ENCODE measurements around the gene ANKDD1A.

The ANKDD1A gene

DNA sequence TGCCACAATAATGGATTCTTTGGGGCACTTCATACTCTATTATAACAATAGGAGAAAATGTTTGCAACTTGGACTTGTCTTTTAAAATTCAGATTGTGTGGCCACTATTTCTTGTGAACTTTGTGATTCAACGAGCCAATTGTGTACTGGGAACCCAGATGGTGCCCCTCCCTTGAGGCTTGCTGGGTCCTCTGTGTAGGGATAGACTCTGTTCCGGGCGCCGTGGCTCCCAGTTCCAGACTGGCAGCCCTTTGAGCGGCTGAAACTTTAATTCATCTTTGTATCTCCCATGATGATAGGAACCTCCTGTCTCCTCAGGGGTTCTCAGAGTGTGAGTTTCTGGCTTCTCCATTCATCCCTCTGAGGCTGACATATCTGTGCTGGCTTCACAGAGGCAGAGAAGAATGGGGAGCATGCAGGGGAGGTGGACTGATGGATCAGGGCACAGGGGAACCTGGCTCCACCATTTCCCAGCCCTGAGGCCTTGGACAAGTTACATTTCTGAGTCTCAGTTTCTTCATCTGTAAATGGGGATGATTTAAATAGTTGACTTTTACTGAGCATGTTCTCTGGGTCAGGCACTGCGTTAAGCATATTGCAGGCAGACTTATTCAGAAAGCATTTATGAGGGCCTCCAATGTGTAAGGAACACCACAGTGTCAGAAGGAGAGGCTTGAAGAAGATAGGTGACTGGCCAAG, 15.2 kb upstream of the ANKDD1A start:
- no peak for DNase-seq

- no peak for DNase-seq
Observed at GRCh38 chr15:64897345-64897985, 14.2 kb upstream of the ANKDD1A start.

DNA sequence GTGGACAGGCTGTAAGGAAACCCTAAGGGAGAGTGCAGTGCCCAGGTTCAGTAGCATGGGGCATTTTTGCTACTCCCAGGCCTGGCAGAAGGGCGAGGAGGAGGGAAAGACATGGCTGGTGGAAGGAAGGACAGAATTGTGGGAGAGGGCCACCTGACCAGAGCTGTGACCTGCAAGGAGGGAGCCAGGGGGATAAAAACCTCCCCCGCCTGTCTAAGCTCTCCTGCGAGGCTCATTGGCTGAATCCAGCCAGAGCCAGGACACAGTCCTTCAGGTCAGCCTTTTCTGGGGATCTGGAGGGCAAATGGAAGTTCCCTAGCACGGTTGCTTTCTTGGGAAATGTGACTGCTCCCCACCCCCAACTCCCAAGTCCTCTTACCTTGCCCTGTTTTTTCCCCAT, 13.3 kb upstream of the ANKDD1A start:
- DNase-seq = no peak

DNA sequence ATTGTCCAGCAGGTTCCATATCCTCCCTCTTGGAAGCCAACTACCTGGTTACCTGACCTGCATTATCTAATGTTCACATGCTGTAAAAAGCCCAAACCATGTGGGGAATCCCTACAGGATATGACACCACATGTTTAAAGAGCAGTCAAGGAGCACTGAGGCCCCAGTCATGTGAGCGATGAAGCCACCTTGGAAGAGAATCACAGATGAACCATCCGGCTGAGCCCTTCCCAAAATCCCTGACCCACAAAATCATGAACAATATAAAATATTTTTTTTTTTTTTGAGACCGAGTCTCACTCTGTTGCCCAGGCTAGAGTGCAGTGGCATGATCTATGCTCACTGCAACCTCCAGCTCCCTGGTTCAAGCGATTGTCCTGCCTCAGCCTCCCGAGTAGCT, 10.6 kb upstream of the ANKDD1A start:
- DNase-seq = no peak

DNA sequence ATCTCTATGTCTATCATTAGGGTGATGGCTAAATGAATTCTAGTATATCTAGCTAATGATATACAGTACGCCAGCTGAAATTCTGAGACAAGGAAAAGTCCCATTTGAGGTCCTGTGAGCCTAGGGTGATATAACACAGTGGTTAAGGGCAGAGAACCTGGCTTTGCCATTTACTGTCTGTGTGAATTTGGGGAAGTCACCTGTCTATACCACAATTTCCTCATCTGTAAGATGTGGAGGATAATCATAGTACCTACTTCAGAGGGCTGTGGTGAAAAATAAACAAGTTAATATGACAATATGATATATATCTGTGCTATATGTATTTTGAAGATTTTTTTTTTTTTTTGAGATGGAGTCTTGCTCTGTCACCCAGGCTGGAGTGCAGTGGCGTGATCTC, 9.8 kb upstream of the ANKDD1A start:
- peak in 3 of 6 experiments; percentile 38 to 54 (median 40) for DNase-seq

- DNase-seq = no peak
Observed at GRCh38 chr15:64902863-64903262, 8.8 kb upstream of the ANKDD1A start.

- DNase-seq = no peak
Observed at GRCh38 chr15:64903326-64903950, 8.3 kb upstream of the ANKDD1A start.

DNA sequence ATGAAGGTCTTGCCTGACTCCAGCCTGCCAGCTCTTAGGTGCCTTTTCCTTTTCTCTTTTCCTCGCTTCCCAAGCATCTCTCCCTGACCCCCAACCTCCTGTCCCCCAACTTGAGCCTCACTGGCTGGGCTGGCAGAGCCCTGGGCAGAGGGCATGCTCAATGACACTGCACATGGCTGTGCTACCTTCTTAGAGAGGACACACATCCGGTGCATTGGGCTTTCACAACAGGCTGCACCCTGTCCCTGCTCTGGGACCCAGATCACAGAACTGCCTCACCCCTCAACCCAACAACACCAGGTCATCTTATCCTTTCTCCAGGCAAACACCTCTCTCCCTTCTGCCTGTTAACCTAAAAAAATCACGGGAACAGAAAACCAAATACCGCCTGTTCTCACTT, 7.5 kb upstream of the ANKDD1A start:
- DNase-seq = no peak

- DNase-seq = peak; percentile 35 to 78 (median 72)
Observed at GRCh38 chr15:64905119-64905831, 6.4 kb upstream of the ANKDD1A start.

- DNase-seq = no peak
Observed at GRCh38 chr15:64905941-64906340, 5.8 kb upstream of the ANKDD1A start.

DNA sequence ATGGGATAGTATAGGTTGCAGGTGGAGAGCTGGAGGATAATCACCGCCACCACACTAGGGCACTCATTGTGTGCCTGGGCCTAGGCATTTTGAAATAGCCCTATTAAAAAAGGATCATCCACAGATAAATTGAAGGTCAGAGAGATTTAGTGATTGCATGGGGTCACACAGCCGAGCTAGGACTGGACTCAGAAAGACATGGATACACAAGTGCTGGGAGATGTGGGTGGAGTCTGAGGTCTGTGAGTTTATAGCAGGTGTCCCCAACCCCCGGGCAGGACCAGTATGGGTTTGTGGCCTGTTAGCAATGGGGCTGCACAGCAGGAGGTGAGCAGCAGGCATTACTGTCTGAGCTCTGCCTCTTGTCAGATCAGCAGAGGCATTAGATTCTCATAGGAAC, 5.3 kb upstream of the ANKDD1A start:
- no peak for DNase-seq

- DNase-seq = no peak
Observed at GRCh38 chr15:64907991-64908390, 3.7 kb upstream of the ANKDD1A start.

- no peak for DNase-seq
Observed at GRCh38 chr15:64909546-64909945, 2.2 kb upstream of the ANKDD1A start.

- DNase-seq = no peak
Observed at GRCh38 chr15:64912379-64913325, 950 bp downstream of the ANKDD1A start.

DNA sequence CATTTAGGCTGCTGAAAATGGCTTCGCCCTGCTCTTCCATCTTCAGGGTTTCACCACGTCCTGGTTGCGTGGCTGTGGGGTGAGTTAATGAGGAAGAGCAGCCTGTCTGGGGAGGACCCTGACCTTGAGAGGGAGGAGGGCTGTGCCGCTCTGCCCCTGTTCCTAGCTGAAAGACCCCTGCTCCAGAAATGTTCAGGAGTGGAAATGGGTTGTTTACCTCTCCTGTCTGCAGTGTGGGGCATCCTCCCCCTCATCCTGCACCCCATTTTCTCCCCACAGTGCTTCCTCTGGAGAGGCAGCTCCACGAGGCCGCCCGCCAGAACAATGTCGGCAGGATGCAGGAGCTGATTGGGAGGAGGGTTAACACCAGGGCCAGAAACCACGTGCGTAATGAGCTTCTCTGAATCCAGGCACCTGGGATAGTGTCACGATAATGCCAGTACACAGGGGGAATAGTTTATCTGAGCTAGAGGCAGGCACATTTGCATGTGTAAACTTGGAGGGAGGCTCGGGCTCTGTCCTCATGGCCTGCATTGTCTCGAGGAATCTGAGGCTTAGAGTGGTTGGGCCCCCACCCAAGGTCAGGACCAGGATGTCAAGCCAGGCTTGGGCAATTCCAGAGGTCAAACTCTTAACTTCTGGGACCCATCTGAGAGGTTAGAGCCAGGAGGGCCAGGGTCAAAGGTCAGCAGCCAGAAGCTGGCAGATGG, 4.0 kb downstream of the ANKDD1A start:
- DNase-seq = no peak

GRCh38 chr15:64916365-64916764, 4.7 kb downstream of the ANKDD1A start:
- no peak for DNase-seq

- no peak for DNase-seq
Observed at GRCh38 chr15:64917211-64917610, 5.5 kb downstream of the ANKDD1A start.

DNA sequence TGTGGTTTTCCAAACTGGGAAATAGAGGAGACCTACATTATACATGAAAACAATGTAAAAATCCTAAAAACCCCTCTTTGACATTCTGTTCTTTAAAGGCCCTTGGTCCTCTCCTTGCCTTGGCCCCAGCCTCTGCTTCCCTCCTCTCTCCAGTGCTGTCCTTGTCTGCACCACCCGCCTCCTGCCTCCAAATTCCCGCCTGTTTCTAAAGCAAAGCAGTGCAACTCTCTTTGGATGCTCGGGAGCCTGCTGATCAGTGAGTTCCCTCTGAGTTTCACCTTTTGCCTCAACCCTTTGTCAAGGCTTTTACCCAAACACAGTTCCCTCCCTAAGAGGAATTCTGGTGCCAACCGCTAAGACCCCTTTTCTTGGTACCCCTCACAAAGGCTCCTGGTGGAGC, 8.0 kb downstream of the ANKDD1A start:
- DNase-seq = no peak

DNA sequence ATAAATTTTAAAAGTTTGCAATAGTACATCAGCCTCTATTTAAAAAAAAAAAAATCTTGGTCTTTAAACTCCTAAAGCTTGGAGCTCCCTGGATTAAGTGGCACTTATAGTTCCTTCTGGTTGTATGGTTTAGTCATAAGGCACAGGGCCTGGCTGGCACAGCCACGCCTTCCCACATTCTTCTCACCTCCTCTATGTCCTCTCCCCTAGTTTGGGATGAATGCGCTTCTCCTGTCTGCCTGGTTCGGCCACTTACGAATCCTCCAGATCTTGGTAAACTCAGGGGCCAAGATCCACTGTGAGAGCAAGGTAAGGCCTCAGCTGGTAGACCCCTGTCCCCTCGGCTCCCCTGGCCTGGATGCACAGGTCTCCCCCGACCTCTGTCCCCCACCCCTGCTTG, 10.0 kb downstream of the ANKDD1A start:
- DNase-seq = no peak

DNA sequence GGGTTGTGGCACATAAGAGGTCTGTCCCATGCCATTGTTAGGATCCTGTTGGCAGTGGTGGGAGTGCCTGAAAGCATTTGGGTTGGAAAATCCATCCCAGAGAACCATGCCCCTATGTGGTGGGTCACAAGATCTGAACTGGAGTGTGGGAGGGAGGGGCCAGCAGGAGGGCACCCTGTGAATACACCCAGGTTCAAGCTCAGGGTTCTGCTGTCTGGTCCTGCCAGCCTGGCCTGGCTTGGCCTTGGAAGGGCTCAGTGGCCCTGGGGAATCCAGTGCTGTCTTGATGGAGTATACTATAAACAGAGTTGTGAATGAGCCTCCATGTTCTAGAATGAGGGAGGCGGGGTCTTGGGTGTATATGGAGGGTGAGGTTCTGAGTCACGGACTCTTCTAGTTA, 11.8 kb downstream of the ANKDD1A start:
- no peak for DNase-seq

All from stimulated activated naive CD4-positive, alpha-beta T cell (primary cell).